Measurements from ENCODE around the gene SHLD1.

SHLD1 gene

GRCh38 chr20:5893052-5893451 lies 142.9 kb downstream of the SHLD1 start:
- DNase-seq (no peak), ATAC-seq (ENCODE audit: insufficient read depth, low read depth) (no peak)
- Histone ChIP-seq H3K79me2 (ENCODE audit: insufficient read depth, low read length) (no peaks in the 10 kb centered on the region), H3K36me3 (ENCODE audit: insufficient read depth, low read length) (no peaks in the 10 kb centered on the region), H3K4me2 (ENCODE audit: insufficient read depth, low read length) (no peak overlapping the region), H3K4me3 (ENCODE audit: low read depth in 1 of 2, low read length in 2 of 2) (no peak overlapping the region), H3K27ac (ENCODE audit: low read length) (no peak overlapping the region), H3K9ac (ENCODE audit: low read depth, low read length) (no peak overlapping the region), H4K20me1 (ENCODE audit: insufficient read depth, low read length) (no peaks in the 10 kb centered on the region), H3K9me3 (ENCODE audit: insufficient read depth, low read length, severe bottlenecking) (no peaks in the 10 kb centered on the region), H3K4me1 (ENCODE audit: insufficient read depth, low read length) (no peaks in the 10 kb centered on the region), H2AFZ (ENCODE audit: low read depth, low read length) (no peak overlapping the region), H3K27me3 (ENCODE audit: insufficient read depth, low read length, poor library complexity) (peaks cover 8% of the 10 kb centered on the region)
- TF ChIP-seq CTCF (IDR thresholded peaks at IDR 0.05; ENCODE audit: borderline replicate concordance, extremely low read depth, low read length, poor library complexity, severe bottlenecking) (no peak), EZH2 (IDR thresholded peaks at IDR 0.05; ENCODE audit: borderline replicate concordance, low read depth, low read length, severe bottlenecking) (no peak)

GRCh38 chr20:5893621-5894020 lies 143.4 kb downstream of the SHLD1 start:
- Histone ChIP-seq H3K9ac (ENCODE audit: low read depth, low read length) (no peak overlapping the region), H3K79me2 (ENCODE audit: insufficient read depth, low read length) (no peaks in the 10 kb centered on the region), H3K4me1 (ENCODE audit: insufficient read depth, low read length) (no peaks in the 10 kb centered on the region), H3K4me3 (ENCODE audit: low read depth in 1 of 2, low read length in 2 of 2) (no peak overlapping the region), H3K9me3 (ENCODE audit: insufficient read depth, low read length, severe bottlenecking) (no peaks in the 10 kb centered on the region), H3K4me2 (ENCODE audit: insufficient read depth, low read length) (no peak overlapping the region), H2AFZ (ENCODE audit: low read depth, low read length) (no peak overlapping the region), H4K20me1 (ENCODE audit: insufficient read depth, low read length) (no peaks in the 10 kb centered on the region), H3K27me3 (ENCODE audit: insufficient read depth, low read length, poor library complexity) (peaks cover 7% of the 10 kb centered on the region), H3K36me3 (ENCODE audit: insufficient read depth, low read length) (no peaks in the 10 kb centered on the region), H3K27ac (ENCODE audit: low read length) (no peak overlapping the region)
- ATAC-seq (ENCODE audit: insufficient read depth, low read depth) (no peak), DNase-seq (no peak)
- TF ChIP-seq EZH2 (IDR thresholded peaks at IDR 0.05; ENCODE audit: borderline replicate concordance, low read depth, low read length, severe bottlenecking), result no peak
- no peak for TF ChIP-seq CTCF (IDR thresholded peaks at IDR 0.05; ENCODE audit: borderline replicate concordance, extremely low read depth, low read length, poor library complexity, severe bottlenecking)

- Histone ChIP-seq H3K27me3 (ENCODE audit: insufficient read depth, low read length, poor library complexity) (peaks cover 8% of the 10 kb centered on the region), H3K79me2 (ENCODE audit: insufficient read depth, low read length) (no peaks in the 10 kb centered on the region), H3K4me1 (ENCODE audit: insufficient read depth, low read length) (no peaks in the 10 kb centered on the region), H3K27ac (ENCODE audit: low read length) (no peak overlapping the region), H3K36me3 (ENCODE audit: insufficient read depth, low read length) (no peaks in the 10 kb centered on the region), H3K4me2 (ENCODE audit: insufficient read depth, low read length) (no peak overlapping the region), H3K4me3 (ENCODE audit: low read depth in 1 of 2, low read length in 2 of 2) (no peak overlapping the region), H3K9me3 (ENCODE audit: insufficient read depth, low read length, severe bottlenecking) (no peaks in the 10 kb centered on the region), H2AFZ (ENCODE audit: low read depth, low read length) (no peak overlapping the region), H3K9ac (ENCODE audit: low read depth, low read length) (no peak overlapping the region), H4K20me1 (ENCODE audit: insufficient read depth, low read length) (no peaks in the 10 kb centered on the region)
- ATAC-seq (ENCODE audit: insufficient read depth, low read depth) (no peak), DNase-seq (no peak)
- TF ChIP-seq CTCF (IDR thresholded peaks at IDR 0.05; ENCODE audit: borderline replicate concordance, extremely low read depth, low read length, poor library complexity, severe bottlenecking), result no peak
- TF ChIP-seq EZH2 (IDR thresholded peaks at IDR 0.05; ENCODE audit: borderline replicate concordance, low read depth, low read length, severe bottlenecking), result no peak
These were observed 145.4 kb downstream of the SHLD1 start for GRCh38 chr20:5895626-5896025.

- H3K27me3 ChIP-seq (ENCODE audit: insufficient read depth, low read length, poor library complexity), result peaks cover 7% of the 10 kb centered on the region
- no peaks in the 10 kb centered on the region for H3K79me2 ChIP-seq (ENCODE audit: insufficient read depth, low read length)
- no peaks in the 10 kb centered on the region for H4K20me1 ChIP-seq (ENCODE audit: insufficient read depth, low read length)
- H3K9me3 ChIP-seq (ENCODE audit: insufficient read depth, low read length, severe bottlenecking), result no peaks in the 10 kb centered on the region
- DNase-seq (no peak), ATAC-seq (ENCODE audit: insufficient read depth, low read depth) (no peak)
- no peaks in the 10 kb centered on the region for H3K36me3 ChIP-seq (ENCODE audit: insufficient read depth, low read length)
- H3K27ac ChIP-seq (ENCODE audit: low read length), result no peak overlapping the region
- no peak overlapping the region for H3K9ac ChIP-seq (ENCODE audit: low read depth, low read length)
- H3K4me1 ChIP-seq (ENCODE audit: insufficient read depth, low read length), result no peaks in the 10 kb centered on the region
- H3K4me3 ChIP-seq (ENCODE audit: low read depth in 1 of 2, low read length in 2 of 2), result no peak overlapping the region
- no peak overlapping the region for H3K4me2 ChIP-seq (ENCODE audit: insufficient read depth, low read length)
- no peak for TF ChIP-seq CTCF (IDR thresholded peaks at IDR 0.05; ENCODE audit: borderline replicate concordance, extremely low read depth, low read length, poor library complexity, severe bottlenecking)
- TF ChIP-seq EZH2 (IDR thresholded peaks at IDR 0.05; ENCODE audit: borderline replicate concordance, low read depth, low read length, severe bottlenecking), result no peak
- no peak overlapping the region for H2AFZ ChIP-seq (ENCODE audit: low read depth, low read length)
These were observed 149.2 kb downstream of the SHLD1 start for GRCh38 chr20:5899444-5899843.

Data from DND-41 (cell line).